ENCODE data around the gene PPP1R16B.

GRCh38 chr20:38825901-38826625 lies 20.6 kb downstream of the PPP1R16B start:
- TF ChIP-seq POLR2A (IDR thresholded peaks at IDR 0.05; ENCODE audit: low read depth, low read length) = no peak; the same call in 1 of the 2 replicates
- TF ChIP-seq POLR2AphosphoS5 (IDR thresholded peaks at IDR 0.05; ENCODE audit: low read depth, low read length) = 0 out of 2 replicates have a peak, but pooled peaks have one; percentile 16
- TF ChIP-seq TAF1 (IDR thresholded peaks at IDR 0.05; ENCODE audit: low read depth, low read length) = no peak
- TF ChIP-seq SPI1 (IDR thresholded peaks at IDR 0.05; ENCODE audit: low read depth, low read length) = no peak
- TF ChIP-seq POU2F2 (IDR thresholded peaks at IDR 0.05; ENCODE audit: low read depth, low read length) = no peak

Measured in GM12891 (cell line).